Cortex of kidney (tissue), 1 donor: ENCODE measurements around the gene FAM219A.

Experiments used
- DNase-seq: peaks from one replicate; lab custom pipeline; 2025; lab: John Stamatoyannopoulos, UW

Gene FAM219A, protein sequence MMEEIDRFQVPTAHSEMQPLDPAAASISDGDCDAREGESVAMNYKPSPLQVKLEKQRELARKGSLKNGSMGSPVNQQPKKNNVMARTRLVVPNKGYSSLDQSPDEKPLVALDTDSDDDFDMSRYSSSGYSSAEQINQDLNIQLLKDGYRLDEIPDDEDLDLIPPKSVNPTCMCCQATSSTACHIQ

DNA sequence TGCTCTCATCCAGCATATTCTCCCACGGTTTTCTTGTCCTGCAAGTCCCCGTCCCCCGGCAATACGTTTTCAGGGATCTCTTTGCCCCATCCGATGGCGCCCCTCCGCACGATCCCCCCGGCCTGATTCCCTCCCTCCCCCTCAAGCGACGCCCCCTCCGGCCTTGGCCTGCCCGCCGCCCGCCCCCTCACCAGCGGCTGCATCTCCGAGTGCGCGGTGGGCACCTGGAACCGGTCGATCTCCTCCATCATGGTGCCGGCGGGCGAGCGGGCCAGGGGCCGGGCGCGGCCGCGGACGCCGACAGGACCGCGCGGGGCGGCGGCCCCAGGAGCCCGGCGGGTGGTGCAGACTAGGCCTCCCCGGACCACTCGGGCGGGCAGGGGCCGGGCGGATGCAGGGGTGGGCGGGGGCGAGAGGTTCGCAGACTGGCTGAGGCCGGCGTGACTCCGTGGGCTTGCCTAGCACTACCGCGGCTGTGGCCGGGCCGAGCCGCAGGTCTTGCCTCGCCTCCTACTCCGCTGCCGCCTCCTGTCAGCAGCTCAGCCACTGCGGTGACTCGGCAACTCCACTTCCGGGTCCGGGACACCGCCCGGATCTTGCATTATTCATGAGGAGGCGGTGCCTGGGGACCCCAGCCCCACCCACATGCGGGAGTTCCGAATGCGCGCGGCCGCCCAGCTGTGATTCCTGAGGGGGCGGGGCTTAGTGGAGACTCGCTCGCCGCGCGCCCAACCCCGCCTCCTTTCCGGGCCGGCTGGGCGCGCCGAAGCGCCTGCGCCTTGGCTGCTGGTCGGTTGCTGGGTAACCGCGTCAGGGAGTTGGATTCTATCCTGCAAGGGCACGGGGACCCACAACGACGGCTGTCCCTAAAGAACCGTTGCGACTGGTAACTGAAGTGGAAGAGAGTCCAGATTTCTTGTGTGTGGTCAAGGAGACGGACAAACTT is at the start of gene FAM219A, which contains the start of gene DNAI1:
Gene FAM219A, minus strand, starts transcription at position 558 of the 946 bp plus-strand sequence. Its CDS starts 307 bp downstream, at position 251.
Gene DNAI1, plus strand, starts transcription at position 793 of the 946 bp plus-strand sequence. CDS start 201 bp downstream, outside the sequence.
- peak; percentile 58 for DNase-seq

GRCh38 chr9:34507966-34508365 is 49.6 kb upstream of the FAM219A start:
- no peak for DNase-seq

GRCh38 chr9:34507556-34507955 is 49.2 kb upstream of the FAM219A start:
- DNase-seq = no peak

DNA sequence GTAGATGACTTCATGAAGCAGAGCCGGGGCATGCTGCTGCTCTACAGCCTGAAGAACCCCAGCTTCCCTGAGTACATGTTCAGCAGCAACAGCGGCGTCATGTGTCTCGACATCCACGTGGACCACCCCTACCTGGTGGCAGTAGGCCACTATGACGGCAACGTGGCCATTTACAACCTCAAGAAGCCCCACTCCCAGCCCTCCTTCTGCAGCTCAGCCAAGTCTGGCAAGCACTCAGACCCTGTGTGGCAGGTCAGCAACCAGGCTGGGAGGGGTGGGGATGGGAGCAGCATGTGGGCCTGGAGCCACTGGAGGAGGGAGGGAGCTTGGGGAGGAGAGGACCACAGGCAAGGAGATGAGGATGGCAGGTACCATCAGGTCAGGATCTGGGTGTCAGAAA is 48.3 kb upstream of the FAM219A start:
- no peak for DNase-seq

- DNase-seq = no peak
These were observed 47.2 kb upstream of the FAM219A start for GRCh38 chr9:34505370-34506120.

- no peak for DNase-seq
These were observed 45.0 kb upstream of the FAM219A start for GRCh38 chr9:34503406-34503805.

DNA sequence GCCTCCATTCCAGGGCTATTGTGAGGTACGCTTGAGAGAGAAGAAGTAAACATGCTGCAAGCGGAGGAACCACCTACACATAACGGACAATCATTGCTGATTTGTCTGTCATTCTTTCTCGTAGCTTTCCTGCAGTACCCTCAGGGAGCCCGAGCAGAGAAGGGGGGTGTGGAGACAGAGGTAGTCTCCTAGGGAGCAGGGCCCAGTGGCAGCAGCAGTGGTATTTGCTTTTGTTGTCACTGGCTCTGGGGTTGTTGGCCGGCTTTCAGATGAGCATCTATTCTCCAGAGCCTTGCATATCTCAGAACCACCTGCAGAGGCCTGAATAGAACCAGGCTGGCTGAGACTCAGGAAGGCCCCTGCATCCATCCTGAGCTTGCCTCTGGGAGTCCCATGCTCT is 44.5 kb upstream of the FAM219A start:
- DNase-seq = no peak

DNA sequence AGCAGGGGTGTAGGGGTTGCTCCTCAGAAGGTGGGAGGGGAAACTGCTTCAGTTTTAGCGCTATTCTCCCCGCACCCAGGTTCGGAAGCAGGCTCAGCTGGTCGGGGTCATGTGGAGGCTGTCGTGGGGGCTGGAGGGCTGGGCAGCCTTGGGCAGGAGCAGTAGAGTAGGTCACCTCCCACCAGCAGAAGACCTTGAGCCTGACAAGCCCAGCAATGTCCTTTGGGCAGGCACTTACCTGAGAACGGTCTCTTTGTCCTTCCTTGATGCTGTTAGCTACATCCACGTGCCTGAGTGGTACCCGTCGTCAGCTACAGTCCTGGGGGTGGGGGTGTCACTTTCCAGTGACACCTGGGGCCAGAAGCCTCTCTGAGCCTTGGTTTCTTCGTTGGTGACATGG is 44.1 kb upstream of the FAM219A start:
- no peak for DNase-seq

DNA sequence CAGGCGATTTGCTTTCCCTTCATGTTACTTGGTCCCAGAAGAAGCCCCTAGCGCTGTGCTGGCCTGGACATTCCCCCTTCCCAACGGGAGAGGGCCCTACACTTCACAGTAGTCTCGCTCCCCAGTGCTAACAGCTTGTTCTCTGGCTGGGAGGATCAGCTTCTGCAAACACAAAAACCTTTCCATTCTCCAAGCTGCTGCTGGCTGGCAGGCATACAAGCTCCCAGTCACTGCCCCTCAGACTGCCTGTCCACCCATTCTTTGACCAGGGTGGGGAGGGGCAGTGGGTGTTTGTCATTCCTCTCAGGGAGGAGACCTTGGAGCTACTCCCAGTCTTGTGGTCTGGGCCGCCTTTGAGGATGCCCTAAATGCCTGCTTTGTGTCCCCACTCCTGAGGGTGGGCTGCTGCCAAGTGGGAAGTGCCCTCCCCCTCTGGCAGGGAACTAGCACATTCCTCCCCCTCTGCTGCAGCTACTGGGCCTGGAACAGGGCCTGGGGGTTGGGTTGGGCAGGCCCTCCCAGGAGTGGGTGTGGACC is 43.6 kb upstream of the FAM219A start:
- DNase-seq = no peak

GRCh38 chr9:34501372-34501771 is 43.0 kb upstream of the FAM219A start:
- DNase-seq = no peak

- no peak for DNase-seq
These were observed 42.4 kb upstream of the FAM219A start for GRCh38 chr9:34500623-34501267.

GRCh38 chr9:34499076-34499475 is 40.7 kb upstream of the FAM219A start:
- DNase-seq = no peak

DNA sequence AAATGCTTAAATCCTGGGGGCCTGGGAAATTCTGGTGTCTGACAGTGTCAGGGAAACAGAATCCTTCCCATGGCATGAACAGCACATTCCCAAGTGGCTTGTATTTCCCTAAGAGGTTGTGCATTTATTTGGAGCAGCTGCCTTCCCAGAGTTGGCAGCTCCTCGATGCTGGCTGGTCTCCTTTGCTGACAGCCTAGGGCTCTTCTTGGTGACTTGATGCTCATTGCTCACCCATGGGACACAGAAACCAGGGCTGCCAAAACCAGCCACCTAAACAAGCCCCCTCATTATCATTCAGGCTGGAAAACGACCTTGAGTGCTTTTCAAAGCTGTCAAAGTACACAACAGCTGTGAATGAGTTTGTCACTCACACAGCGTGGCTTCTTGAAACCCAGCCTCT is 40.2 kb upstream of the FAM219A start:
- no peak for DNase-seq

DNA sequence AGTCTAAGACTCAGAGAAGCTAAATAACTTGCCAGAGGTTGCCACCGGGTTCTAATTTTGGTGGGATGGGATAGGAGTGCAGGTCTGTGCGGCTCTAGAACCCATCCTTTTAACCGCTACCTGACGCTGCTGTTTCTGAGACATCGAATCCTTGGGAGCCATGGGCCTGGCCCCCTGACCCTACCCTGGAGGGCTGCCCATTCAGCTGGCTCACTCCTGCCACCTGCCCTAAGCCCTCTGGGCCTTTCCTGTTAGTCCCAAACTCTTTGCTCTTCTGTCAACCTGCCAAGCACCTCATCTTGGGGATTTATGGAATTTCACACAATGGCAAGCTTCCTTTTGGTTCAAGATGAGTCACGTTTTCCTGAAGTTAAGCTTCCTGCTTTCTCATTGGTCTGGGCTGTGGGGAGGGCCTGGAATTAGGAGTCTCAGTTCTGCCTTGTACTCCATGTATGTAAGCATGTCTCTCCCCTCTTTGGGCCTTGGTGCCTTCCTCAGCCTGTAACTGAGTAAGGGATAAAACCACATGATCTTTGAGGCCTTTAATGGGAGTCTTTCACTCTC is 37.9 kb upstream of the FAM219A start:
- DNase-seq = no peak

DNA sequence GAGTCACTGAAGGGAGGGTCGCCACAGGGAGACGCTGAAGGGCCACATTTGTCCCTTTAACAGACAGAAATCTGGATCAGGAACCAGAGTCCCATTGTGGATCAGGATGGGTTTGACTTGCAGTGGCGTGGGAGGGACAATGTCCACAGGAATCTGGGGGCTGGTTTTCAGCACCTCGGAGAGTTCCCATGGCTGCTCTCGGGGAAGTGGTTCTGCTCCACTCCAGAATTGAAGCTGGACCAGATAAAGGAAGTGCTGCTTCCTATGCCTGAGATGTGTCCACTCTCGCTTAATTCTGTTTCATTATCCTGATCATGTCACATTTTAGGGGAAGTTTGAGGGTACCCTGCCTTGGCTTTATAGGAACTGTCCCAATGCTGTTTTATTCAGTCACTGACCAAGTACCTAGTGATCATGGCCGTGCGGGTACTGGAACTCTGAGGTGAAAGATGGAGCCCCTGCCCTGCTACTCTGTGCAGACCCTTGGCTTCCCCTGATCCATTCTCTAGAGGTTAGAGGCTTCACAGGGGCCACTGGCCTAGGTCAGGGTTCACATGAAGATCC is 35.7 kb upstream of the FAM219A start:
- no peak for DNase-seq

- no peak for DNase-seq
These were observed 33.7 kb upstream of the FAM219A start for GRCh38 chr9:34492051-34492450.

DNA sequence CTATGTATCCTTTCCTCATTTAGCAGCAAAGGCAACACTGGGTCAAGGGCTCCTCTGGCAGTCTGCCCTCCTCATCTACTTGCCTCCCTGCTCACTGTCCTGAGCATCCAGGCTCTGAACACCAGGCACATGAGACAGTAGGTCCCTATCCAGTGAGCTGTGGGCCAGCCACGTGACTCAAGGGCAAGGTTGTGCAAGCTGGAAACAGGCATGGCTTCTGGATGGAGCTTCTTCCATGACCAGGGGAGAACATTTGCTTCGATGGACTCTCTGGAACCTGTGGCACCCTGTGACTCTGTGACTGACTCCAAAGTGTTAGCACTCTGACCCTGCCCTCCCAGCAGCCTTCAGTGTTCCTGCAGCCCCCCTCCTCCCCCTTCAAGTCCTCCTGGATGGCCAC is 33.2 kb upstream of the FAM219A start:
- no peak for DNase-seq

DNA sequence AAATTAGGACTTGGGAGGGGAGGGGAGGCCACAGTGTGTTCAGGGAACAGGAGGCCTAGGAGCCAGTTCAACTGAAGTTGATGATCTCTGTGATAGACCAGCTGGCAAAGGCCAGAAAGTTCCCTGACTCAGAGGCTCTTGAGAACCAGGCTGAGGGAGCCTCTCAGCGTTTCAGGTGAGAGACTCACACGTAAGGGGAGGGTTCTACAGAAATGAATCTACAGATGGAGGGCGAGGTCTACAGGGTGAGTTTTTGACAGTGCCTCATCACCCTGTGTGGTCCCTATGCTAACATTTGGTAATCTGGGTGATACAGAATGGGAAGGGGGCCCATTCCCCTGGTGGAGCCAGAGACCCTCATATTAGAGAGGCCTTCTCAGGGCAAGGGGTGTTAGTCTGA is 32.4 kb upstream of the FAM219A start:
- DNase-seq = no peak

DNA sequence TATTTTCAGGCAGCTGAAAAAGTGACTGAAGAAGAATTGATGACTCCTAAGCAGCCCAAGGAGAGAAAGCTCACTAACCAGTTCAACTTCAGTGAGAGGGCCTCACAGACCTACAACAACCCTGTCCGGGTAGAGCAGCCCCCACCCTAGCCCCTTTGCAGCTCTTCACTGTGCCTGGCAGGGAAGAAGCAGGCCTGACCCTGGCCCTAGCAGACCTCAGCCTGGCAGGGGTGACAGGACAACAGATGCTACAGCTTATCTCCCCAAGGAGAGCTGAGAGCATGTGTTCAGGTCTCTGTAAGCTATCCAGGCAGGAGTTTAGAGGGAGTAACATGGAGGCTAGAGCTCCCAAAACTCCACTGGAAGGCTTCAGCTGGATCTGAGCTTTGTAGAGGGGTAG is 32.0 kb upstream of the FAM219A start:
- DNase-seq = no peak

GRCh38 chr9:34486572-34486971 is 28.2 kb upstream of the FAM219A start:
- DNase-seq = no peak

DNA sequence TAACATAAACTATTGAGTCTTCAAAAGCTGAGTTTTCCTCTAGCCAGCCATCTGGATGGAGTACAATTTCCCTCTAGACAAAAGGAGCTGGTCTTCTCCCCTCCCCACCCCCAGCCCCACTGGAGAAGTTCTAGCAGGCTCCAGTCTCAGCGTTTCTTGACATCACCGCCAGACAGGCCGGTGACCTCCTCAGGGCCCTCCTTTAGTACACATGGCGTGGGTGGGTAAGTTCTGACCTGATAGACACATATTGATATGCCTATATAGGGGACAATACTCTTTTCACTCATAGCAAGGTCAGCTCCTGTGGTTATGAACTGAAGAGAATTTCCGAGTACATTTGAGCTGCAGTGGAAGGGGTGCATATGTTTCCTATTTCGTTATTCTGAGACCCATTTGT is 27.5 kb upstream of the FAM219A start:
- no peak for DNase-seq
